Measurements from ENCODE around the gene EEF1E1. TPM values are rescaled to one million over a fixed set of nuclear protein-coding genes. Genes with fewer than 3 reads are reported as not detected.

Gene EEF1E1
- total and polyA plus RNA-seq, 2 donors (not counting 1 experiment from before 2014, with no cell fraction given), result 38.1 to 50.7 TPM

DNA sequence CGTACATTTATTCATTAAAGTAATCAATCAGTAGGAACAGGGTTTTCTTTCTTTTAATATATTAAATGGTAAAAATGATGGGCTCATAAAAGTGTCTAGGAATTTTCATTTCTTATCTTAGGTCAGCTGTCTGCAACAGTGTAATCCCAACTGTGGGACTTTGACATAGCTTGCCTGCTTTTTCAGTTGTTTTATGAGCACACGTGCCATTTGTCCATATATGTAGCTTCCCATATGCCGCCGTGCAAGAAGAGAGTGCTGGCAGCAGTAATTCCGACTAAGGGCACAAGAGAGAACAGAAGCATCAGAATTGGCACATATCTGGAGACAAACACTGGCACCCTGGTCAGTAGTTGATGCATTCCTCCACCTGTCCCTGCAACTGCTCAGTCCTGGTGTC is 20.9 kb upstream of the EEF1E1 start:
- Histone ChIP-seq H3K36me3 (ENCODE audit: control insufficient read depth, insufficient read depth, low read length) (no peaks in the 10 kb centered on the region), H3K27me3 (ENCODE audit: control insufficient read depth, insufficient read depth, low read length) (no peaks in the 10 kb centered on the region), H3K79me2 (ENCODE audit: control insufficient read depth, insufficient read depth, low read length) (no peaks in the 10 kb centered on the region), H3K27ac (ENCODE audit: insufficient read depth, low read length) (no peak overlapping the region), H3K4me1 (ENCODE audit: control insufficient read depth, extremely low read depth, insufficient read depth, low read length) (no peaks in the 10 kb centered on the region), H3K4me2 (ENCODE audit: extremely low read depth, insufficient read depth, low read length) (no peak overlapping the region), H3K9me3 (ENCODE audit: control insufficient read depth, insufficient read depth, low read depth, low read length) (no peaks in the 10 kb centered on the region), H2AFZ (ENCODE audit: low read length) (no peak overlapping the region), H3K9ac (ENCODE audit: insufficient read depth, low read length) (no peak overlapping the region), H4K20me1 (ENCODE audit: control insufficient read depth, extremely low read depth, insufficient read depth, low read length) (no peaks in the 10 kb centered on the region), H3K4me3 (replicated peaks in 1 of 4; ENCODE audit: control extremely low read depth in 1 of 4, insufficient read depth in 1 of 4, low read depth in 3 of 4, low read length in 4 of 4) (no peak overlapping the region)
- no peak for DNase-seq (ENCODE audit: low read depth in 2 of 2)
- TF ChIP-seq EZH2 (IDR thresholded peaks at IDR 0.05; ENCODE audit: low read length, missing control alignments), result no peak
- TF ChIP-seq CTCF (conservative IDR thresholded peaks at IDR 0.05 in 1 of 2, IDR thresholded peaks at IDR 0.05 in 1 of 2; ENCODE audit: low read depth in 1 of 2, low read length in 2 of 2), result no peak

DNA sequence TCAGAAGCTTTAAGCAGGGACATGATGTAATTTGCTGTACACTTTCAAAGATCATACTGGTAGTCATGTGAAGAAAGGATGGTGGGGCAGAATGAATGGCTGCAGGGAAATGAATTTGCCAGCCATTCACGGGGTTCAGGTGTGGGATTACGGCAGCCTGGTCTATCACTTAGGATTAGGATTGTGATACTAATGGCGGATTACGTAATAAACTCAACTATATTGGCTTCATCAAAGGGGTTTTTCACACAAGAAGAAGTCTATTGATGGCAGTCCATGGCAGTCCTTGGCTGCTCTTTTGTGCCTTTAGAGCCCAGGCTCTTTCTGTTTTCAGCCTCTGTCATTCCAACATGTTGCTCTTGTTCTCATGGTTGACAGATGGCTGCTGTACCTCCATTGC is 12.6 kb upstream of the EEF1E1 start:
- Histone ChIP-seq H3K4me1 (ENCODE audit: control insufficient read depth, extremely low read depth, insufficient read depth, low read length) (no peaks in the 10 kb centered on the region), H3K9me3 (ENCODE audit: control insufficient read depth, insufficient read depth, low read depth, low read length) (no peaks in the 10 kb centered on the region), H2AFZ (ENCODE audit: low read length) (no peak overlapping the region), H4K20me1 (ENCODE audit: control insufficient read depth, extremely low read depth, insufficient read depth, low read length) (no peaks in the 10 kb centered on the region), H3K27ac (ENCODE audit: insufficient read depth, low read length) (no peak overlapping the region), H3K9ac (ENCODE audit: insufficient read depth, low read length) (no peak overlapping the region), H3K4me3 (replicated peaks in 1 of 4; ENCODE audit: control extremely low read depth in 1 of 4, insufficient read depth in 1 of 4, low read depth in 3 of 4, low read length in 4 of 4) (no peak overlapping the region), H3K36me3 (ENCODE audit: control insufficient read depth, insufficient read depth, low read length) (no peaks in the 10 kb centered on the region), H3K79me2 (ENCODE audit: control insufficient read depth, insufficient read depth, low read length) (no peaks in the 10 kb centered on the region), H3K4me2 (ENCODE audit: extremely low read depth, insufficient read depth, low read length) (no peak overlapping the region), H3K27me3 (ENCODE audit: control insufficient read depth, insufficient read depth, low read length) (no peaks in the 10 kb centered on the region)
- no peak for DNase-seq (ENCODE audit: low read depth in 2 of 2)
- TF ChIP-seq CTCF (conservative IDR thresholded peaks at IDR 0.05 in 1 of 2, IDR thresholded peaks at IDR 0.05 in 1 of 2; ENCODE audit: low read depth in 1 of 2, low read length in 2 of 2), result no peak
- no peak for TF ChIP-seq EZH2 (IDR thresholded peaks at IDR 0.05; ENCODE audit: low read length, missing control alignments)

- peak; percentile 6 to 40 for DNase-seq (ENCODE audit: low read depth in 2 of 2)
- H4K20me1 ChIP-seq (ENCODE audit: control insufficient read depth, extremely low read depth, insufficient read depth, low read length), result no peaks in the 10 kb centered on the region
- TF ChIP-seq CTCF (conservative IDR thresholded peaks at IDR 0.05 in 1 of 2, IDR thresholded peaks at IDR 0.05 in 1 of 2; ENCODE audit: low read depth in 1 of 2, low read length in 2 of 2) (no peak), EZH2 (IDR thresholded peaks at IDR 0.05; ENCODE audit: low read length, missing control alignments) (no peak)
- H3K27ac ChIP-seq (ENCODE audit: insufficient read depth, low read length), result no peak overlapping the region
- H3K4me2 ChIP-seq (ENCODE audit: extremely low read depth, insufficient read depth, low read length), result no peak overlapping the region
- no peaks in the 10 kb centered on the region for H3K36me3 ChIP-seq (ENCODE audit: control insufficient read depth, insufficient read depth, low read length)
- H3K9me3 ChIP-seq (ENCODE audit: control insufficient read depth, insufficient read depth, low read depth, low read length), result no peaks in the 10 kb centered on the region
- no peak overlapping the region for H3K9ac ChIP-seq (ENCODE audit: insufficient read depth, low read length)
- H2AFZ ChIP-seq (ENCODE audit: low read length), result no peak overlapping the region
- H3K79me2 ChIP-seq (ENCODE audit: control insufficient read depth, insufficient read depth, low read length), result no peaks in the 10 kb centered on the region
- no peaks in the 10 kb centered on the region for H3K27me3 ChIP-seq (ENCODE audit: control insufficient read depth, insufficient read depth, low read length)
- H3K4me3 ChIP-seq (replicated peaks in 1 of 4; ENCODE audit: control extremely low read depth in 1 of 4, insufficient read depth in 1 of 4, low read depth in 3 of 4, low read length in 4 of 4), result no peak overlapping the region
- no peaks in the 10 kb centered on the region for H3K4me1 ChIP-seq (ENCODE audit: control insufficient read depth, extremely low read depth, insufficient read depth, low read length)
These were observed 10.8 kb upstream of the EEF1E1 start for GRCh38 chr6:8113131-8113654.

Measured in fibroblast of lung (primary cell).